IMR-90 (cell line): ENCODE results near the gene MASP2. TPM values are rescaled to one million over a fixed set of nuclear protein-coding genes. Genes with fewer than 3 reads are reported as not detected.

ENCODE experiments used
- ATAC-seq: fragments of 200-7000 bp; cut with Tn5 transposase; 2 replicates; pipeline ENCODE4 v1.9.1; 2020; ENCODE audit warnings: low read depth, mild to moderate bottlenecking, moderate library complexity
- BruUV-seq: library from RNA; stranded (reverse); fragments of 400-500 nt; replicated peaks from 2 replicates; lab custom pipeline; 2021; lab: Mats Ljungman, UMichigan
- CTCF ChIA-PET: fragments of 300-600 bp; formaldehyde crosslinking; extraction: SDS; loops from one replicate; lab custom pipeline; 2021; ENCODE audit warnings: antibody characterized with exemption; lab: Yijun Ruan, JAX
- POLR2A ChIA-PET: fragments of 300-600 bp; sonication (Branson Sonifier 250); formaldehyde crosslinking; loops from one replicate; lab custom pipeline; 2022; ENCODE audit warnings: antibody characterized with exemption; ENCODE audit not compliant: unreplicated experiment; lab: Charles Lee
- DNase-seq: peaks from one replicate; pipeline ENCODE4 v3.0.0; 2013
- H2AFZ ChIP-seq: replicated peaks from 2 replicates; pipeline ENCODE3; 2013; ENCODE audit warnings: low read length, mild to moderate bottlenecking; ENCODE audit not compliant: poor library complexity
- H2AK5ac ChIP-seq: 2 replicates; pipeline ENCODE4 v1.6.1; 2013; ENCODE audit warnings: low read depth, low read length, inconsistent platforms
- H2AK9ac ChIP-seq: replicated peaks from 2 replicates; pipeline ENCODE3; 2013; ENCODE audit warnings: mild to moderate bottlenecking, low read depth, low read length, moderate library complexity; ENCODE audit not compliant: poor library complexity
- H2BK120ac ChIP-seq: 2 replicates; pipeline ENCODE4 v1.6.1; 2013; ENCODE audit warnings: low read depth, low read length, inconsistent platforms
- H2BK15ac ChIP-seq: 3 replicates; pipeline ENCODE4 v1.6.1; 2013; ENCODE audit warnings: low read depth, low read length, inconsistent platforms
- H2BK20ac ChIP-seq: 2 replicates; pipeline ENCODE4 v1.6.1; 2013; ENCODE audit warnings: low read depth, mild to moderate bottlenecking, inconsistent platforms, low read length, moderate library complexity
- H2BK5ac ChIP-seq: 2 replicates; pipeline ENCODE4 v1.6.1; 2013; ENCODE audit warnings: mild to moderate bottlenecking, low read depth, low read length, inconsistent platforms; ENCODE audit not compliant: poor library complexity, severe bottlenecking
- H3K14ac ChIP-seq: replicated peaks from 2 replicates; pipeline ENCODE4 v1.6.1; 2013; ENCODE audit warnings: low read depth, low read length, inconsistent platforms
- H3K18ac ChIP-seq: 2 replicates; pipeline ENCODE4 v1.6.1; 2013; ENCODE audit warnings: low read depth, low read length, control low read depth
- H3K23ac ChIP-seq: 2 replicates; pipeline ENCODE4 v1.6.1; 2013; ENCODE audit warnings: low read depth, low read length, inconsistent platforms
- H3K27ac ChIP-seq: 2 replicates; pipeline ENCODE4 v1.5.1; 2013; ENCODE audit warnings: mild to moderate bottlenecking, control low read depth, low read length; ENCODE audit not compliant: insufficient read depth
- H3K27me3 ChIP-seq: 2 replicates; pipeline ENCODE4 v1.6.1; 2013; ENCODE audit warnings: low read length; ENCODE audit not compliant: control insufficient read depth, insufficient read depth
- H3K36me3 ChIP-seq: 2 replicates; pipeline ENCODE4 v1.6.1; 2013; ENCODE audit warnings: low read length, mixed read lengths; ENCODE audit not compliant: control insufficient read depth, insufficient read depth
- H3K4ac ChIP-seq: 2 replicates; pipeline ENCODE4 v1.6.1; 2013; ENCODE audit warnings: low read depth, low read length, inconsistent platforms
- H3K4me1 ChIP-seq: 2 replicates; pipeline ENCODE4 v1.6.1; 2013; ENCODE audit warnings: low read length, mixed read lengths; ENCODE audit not compliant: control insufficient read depth, insufficient read depth
- H3K4me2 ChIP-seq: 2 replicates; pipeline ENCODE4 v1.6.1; 2013; ENCODE audit warnings: low read depth, mild to moderate bottlenecking, control low read depth, low read length, moderate library complexity
- H3K4me3 ChIP-seq: 2 replicates; pipeline ENCODE4 v1.5.1; 2013; ENCODE audit warnings: low read depth, mild to moderate bottlenecking, control low read depth, low read length, moderate library complexity; ENCODE audit not compliant: insufficient read depth
- H3K56ac ChIP-seq: 2 replicates; pipeline ENCODE4 v1.6.1; 2013; ENCODE audit warnings: low read length, inconsistent platforms; ENCODE audit not compliant: insufficient read depth; ENCODE audit errors: extremely low read depth
- H3K79me1 ChIP-seq, 2 experiments: 2 replicates each; pipeline ENCODE4 v1.6.1; 2013; ENCODE audit warnings: low read length in 2 of 2, inconsistent platforms in 1 of 2, low read depth in 1 of 2
- H3K9ac ChIP-seq: 2 replicates; pipeline ENCODE4 v1.6.1; 2013; ENCODE audit warnings: low read depth, low read length, control low read depth
- H3K9me1 ChIP-seq: 2 replicates; pipeline ENCODE4 v1.6.1; 2013; ENCODE audit warnings: low read length, inconsistent platforms; ENCODE audit not compliant: insufficient read depth
- H3K9me3 ChIP-seq: 2 replicates; pipeline ENCODE4 v1.6.1; 2013; ENCODE audit warnings: low read length; ENCODE audit not compliant: control insufficient read depth, insufficient read depth
- H4K20me1 ChIP-seq: 2 replicates; pipeline ENCODE4 v1.6.1; 2013; ENCODE audit warnings: low read length, inconsistent platforms; ENCODE audit not compliant: insufficient read depth
- H4K5ac ChIP-seq: 2 replicates; pipeline ENCODE4 v1.6.1; 2013; ENCODE audit warnings: mild to moderate bottlenecking, low read depth, low read length, control low read depth
- H4K8ac ChIP-seq, 2 experiments: 2 replicates each; pipeline ENCODE4 v1.6.1; 2013; ENCODE audit warnings: low read depth in 2 of 2, low read length in 2 of 2, control low read depth in 1 of 2, inconsistent platforms in 1 of 2
- H4K91ac ChIP-seq: 2 replicates; pipeline ENCODE4 v1.6.1; 2013; ENCODE audit warnings: low read depth, low read length, inconsistent platforms; ENCODE audit not compliant: insufficient read depth
- BHLHE40 ChIP-seq: fragments of 150-350 bp; IDR thresholded peaks from 2 replicates; pipeline ENCODE4 v1.6.1; 2016; ENCODE audit warnings: mild to moderate bottlenecking, low read depth, low read length
- CEBPB ChIP-seq: IDR thresholded peaks from 2 replicates; pipeline ENCODE4 v1.6.1; 2012; ENCODE audit warnings: low read depth, low read length, improper control_type of control experiment
- CHD1 ChIP-seq: IDR thresholded peaks from 2 replicates; pipeline ENCODE4 v1.6.1; 2012; ENCODE audit warnings: low read depth, low read length, improper control_type of control experiment
- CTCF ChIP-seq: conservative IDR thresholded peaks from 2 replicates; pipeline ENCODE4 v1.5.1; 2012; ENCODE audit warnings: mild to moderate bottlenecking, low read depth, low read length, improper control_type of control experiment
- ELK1 ChIP-seq: fragments of 150-350 bp; IDR thresholded peaks from 2 replicates; pipeline ENCODE4 v1.6.1; 2016; ENCODE audit warnings: low read depth, mild to moderate bottlenecking, low read length, moderate library complexity, borderline replicate concordance
- FOS ChIP-seq: fragments of 150-350 bp; IDR thresholded peaks from 2 replicates; pipeline ENCODE4 v1.6.1; 2016; ENCODE audit warnings: low read depth, low read length
- MAFK ChIP-seq: IDR thresholded peaks from 2 replicates; pipeline ENCODE4 v1.6.1; 2012; ENCODE audit warnings: low read depth, low read length, improper control_type of control experiment
- MAZ ChIP-seq: IDR thresholded peaks from 2 replicates; pipeline ENCODE4 v1.6.1; 2012; ENCODE audit warnings: low read depth, mild to moderate bottlenecking, low read length, improper control_type of control experiment, moderate library complexity, borderline replicate concordance
- MXI1 ChIP-seq: IDR thresholded peaks from 2 replicates; pipeline ENCODE4 v1.6.1; 2012; ENCODE audit warnings: low read depth, mild to moderate bottlenecking, low read length, moderate library complexity, borderline replicate concordance
- NFE2L2 ChIP-seq: fragments of 150-350 bp; IDR thresholded peaks from 2 replicates; pipeline ENCODE4 v1.6.1; 2016; ENCODE audit warnings: low read depth, mild to moderate bottlenecking, low read length
- POLR2A ChIP-seq: IDR thresholded peaks from 2 replicates; pipeline ENCODE4 v1.6.1; 2012; ENCODE audit warnings: mild to moderate bottlenecking, low read depth, low read length
- RAD21 ChIP-seq: IDR thresholded peaks from 2 replicates; pipeline ENCODE4 v1.6.1; 2012; ENCODE audit warnings: low read length, improper control_type of control experiment
- RCOR1 ChIP-seq: IDR thresholded peaks from 2 replicates; pipeline ENCODE4 v1.6.1; 2012; ENCODE audit warnings: mild to moderate bottlenecking, low read length, improper control_type of control experiment; ENCODE audit not compliant: insufficient replicate concordance
- SMC3 ChIP-seq: fragments of 150-350 bp; IDR thresholded peaks from 2 replicates; pipeline ENCODE4 v1.6.1; 2016; ENCODE audit warnings: low read depth, mild to moderate bottlenecking, antibody characterized with exemption, low read length, moderate library complexity
- USF2 ChIP-seq: fragments of 150-350 bp; IDR thresholded peaks from 2 replicates; pipeline ENCODE4 v1.6.1; 2017; ENCODE audit warnings: mild to moderate bottlenecking, antibody characterized with exemption, low read length, low read depth
- WGBS, 2 experiments: methylation state at CpG; one replicate each; pipeline versions ENCODE4 v1.1.5 to v1.1.7; 2013; ENCODE audit warnings: missing lambda C conversion rate in 2 of 2; ENCODE audit not compliant: insufficient read length in 1 of 2; ENCODE audit errors: extremely low coverage in 2 of 2; 5-methylcytosine and 5-hydroxymethylcytosine counted together
- dilution Hi-C: fragments of 300-500 bp; cut with HindIII; formaldehyde crosslinking; loops from one replicate; pipeline ENCODE4 v1.14.3; 2018; ENCODE audit warnings: low sequenced_read_pairs; ENCODE audit not compliant: unreplicated experiment
- in situ Hi-C: fragments of 300-500 bp; cut with MboI; formaldehyde crosslinking; loops from 3 replicates; pipeline ENCODE4 v1.14.3; 2019; ENCODE audit warnings: low sequenced_read_pairs, inconsistent platforms, mixed read lengths
- intact Hi-C: fragments of 100-400 bp; cut with micrococcal nuclease; formaldehyde crosslinking; loops from 2 replicates; pipeline ENCODE4 v1.10.0; 2022
- polyA plus RNA-seq, 3 experiments: library from polyadenylated mRNA; depleted of rRNA; stranded (reverse); fragments of >200 nt; gene quantifications; 2 replicates each; pipeline ENCODE4 v1.2.3, GENCODE V29; 2012; ENCODE audit warnings: low replicate concordance in 1 of 3
- total RNA-seq: library from RNA; depleted of rRNA; stranded (reverse); fragments of >200 nt; gene quantifications from 2 replicates; pipeline ENCODE4 v1.2.3, GENCODE V29; 2012

The MASP2 gene
- total and polyA plus RNA-seq, 2 of the 4 experiments (the other 2 are of a cell fraction), result 0.03 TPM; not detected in 1

- Histone ChIP-seq H4K20me1 (no peaks in the 10 kb centered on the region), H2BK15ac (no peak overlapping the region), H3K18ac (no peak overlapping the region), H4K5ac (no peak overlapping the region), H3K36me3 (no peaks in the 10 kb centered on the region), H2AK9ac (no peak overlapping the region), H2AK5ac (no peak overlapping the region), H2BK120ac (no peak overlapping the region), H4K91ac (no peak overlapping the region), H3K14ac (no peak overlapping the region), H3K27ac (no peak overlapping the region), H3K4ac (no peak overlapping the region), H3K9me3 (no peaks in the 10 kb centered on the region), H3K9me1 (no peaks in the 10 kb centered on the region), H3K9ac (no peak overlapping the region), H3K79me1 (no peaks in the 10 kb centered on the region), H3K4me3 (no peak overlapping the region), H3K23ac (no peak overlapping the region), H3K4me2 (no peak overlapping the region), H2BK5ac (no peak overlapping the region), H3K27me3 (no peaks in the 10 kb centered on the region; the same call in 1 of the 2 replicates), H2BK20ac (no peak overlapping the region), H3K56ac (no peak overlapping the region), H3K4me1 (no peaks in the 10 kb centered on the region), H4K8ac (no peak overlapping the region), H2AFZ (no peak overlapping the region)
- in situ Hi-C loops, result no loop called here
- dilution Hi-C loops, result no loop called here
- ATAC-seq (no peak; the same call in none of the 2 replicates), DNase-seq (no peak)
- intact Hi-C loops, result no loop called here
- CTCF ChIA-PET, result interaction anchor here (0.8 kb wide), 1 partner anchor 8 kb away, joined by 3 read pairs; no protein-coding TSS in a partner anchor
- no TSS peak for BruUV-seq
- 24% methylated on average over 16 of the region's 32 CpGs; no CpG with 5 or more reads in 1 of the 2 experiments for WGBS, 2 experiments
- POLR2A ChIA-PET, result no interaction called here
- TF ChIP-seq RAD21 (no peak), FOS (no peak), CTCF (no peak), CHD1 (no peak), NFE2L2 (no peak), RCOR1 (no peak), CEBPB (no peak), USF2 (no peak), MAFK (no peak), BHLHE40 (no peak), ELK1 (no peak), POLR2A (no peak), SMC3 (no peak), MAZ (no peak), MXI1 (no peak)
Measured at GRCh38 chr1:11045428-11046269, 1.4 kb downstream of the MASP2 start.
